OCI-LY1 (cell line): Measurements from ENCODE around the gene PFKP.

ENCODE experiments used
- H2AFZ ChIP-seq: fragments of 200-600 bp; sonication (generic), shearing (Covaris generic); 2 replicates; pipeline ENCODE4 v1.6.0; 2014; ENCODE audit warnings: antibody characterized with exemption, mild to moderate bottlenecking, low read length
- H3F3A ChIP-seq: fragments of 200-600 bp; sonication (generic), shearing (Covaris generic); 2 replicates; pipeline ENCODE4 v1.6.0; 2014; ENCODE audit warnings: mild to moderate bottlenecking, antibody characterized with exemption, low read length, moderate library complexity; ENCODE audit not compliant: insufficient read depth
- H3K27ac ChIP-seq: fragments of 200-600 bp; sonication (generic); 2 replicates; pipeline ENCODE4 v1.5.1; 2014; ENCODE audit warnings: low read length, mixed run types, mild to moderate bottlenecking, low read depth; ENCODE audit not compliant: poor library complexity, severe bottlenecking
- H3K27me3 ChIP-seq: fragments of 200-600 bp; sonication (generic); 2 replicates; pipeline ENCODE4 v1.6.0; 2014; ENCODE audit warnings: antibody characterized with exemption, mild to moderate bottlenecking, low read length, moderate library complexity; ENCODE audit not compliant: insufficient read depth
- H3K36me3 ChIP-seq: fragments of 200-600 bp; sonication (generic); 2 replicates; pipeline ENCODE4 v1.6.1; 2014; ENCODE audit warnings: mild to moderate bottlenecking, antibody characterized with exemption, low read length, moderate library complexity, mixed read lengths; ENCODE audit not compliant: insufficient read depth
- H3K4me1 ChIP-seq: fragments of 200-600 bp; sonication (generic); 2 replicates; pipeline ENCODE4 v1.5.1; 2014; ENCODE audit warnings: mild to moderate bottlenecking, low read length, moderate library complexity; ENCODE audit not compliant: insufficient read depth, severe bottlenecking
- H3K4me2 ChIP-seq: fragments of 200-600 bp; sonication (generic), shearing (Covaris generic); 2 replicates; pipeline ENCODE4 v1.6.1; 2014; ENCODE audit warnings: low read length
- H3K4me3 ChIP-seq: fragments of 200-600 bp; sonication (generic); 2 replicates; pipeline ENCODE4 v1.5.1; 2014; ENCODE audit warnings: low read length, low read depth, mild to moderate bottlenecking, mixed read lengths; ENCODE audit not compliant: poor library complexity, severe bottlenecking
- H3K79me2 ChIP-seq: fragments of 200-600 bp; shearing (Covaris generic); 2 replicates; pipeline ENCODE4 v1.6.1; 2016; ENCODE audit warnings: mixed run types, low read length, mixed read lengths; ENCODE audit not compliant: insufficient read depth
- H3K9ac ChIP-seq: fragments of 200-600 bp; sonication (generic), shearing (Covaris generic); 2 replicates; pipeline ENCODE4 v1.6.1; 2014; ENCODE audit warnings: mild to moderate bottlenecking, low read length, mixed read lengths
- H3K9me2 ChIP-seq: fragments of 200-600 bp; sonication (generic), shearing (Covaris generic); 2 replicates; pipeline ENCODE4 v1.6.1; 2014; ENCODE audit warnings: low read depth, mild to moderate bottlenecking, low read length, mixed read lengths
- H3K9me3 ChIP-seq: fragments of 200-600 bp; shearing (Covaris generic); 2 replicates; pipeline ENCODE4 v1.6.1; 2014; ENCODE audit warnings: low read length, mixed read lengths
- H4K20me1 ChIP-seq: fragments of 200-600 bp; sonication (generic), shearing (Covaris generic); 2 replicates; pipeline ENCODE4 v1.6.0; 2016; ENCODE audit warnings: mild to moderate bottlenecking, low read length; ENCODE audit not compliant: insufficient read depth
- CTCF ChIP-seq: fragments of 200-600 bp; sonication (generic), shearing (Covaris generic); IDR thresholded peaks from 2 replicates; pipeline ENCODE4 v1.5.1; 2017; ENCODE audit warnings: mild to moderate bottlenecking, antibody characterized with exemption, low read length, moderate library complexity, mixed read lengths
- EZH2 ChIP-seq: fragments of 200-600 bp; sonication (generic), shearing (Covaris generic); IDR thresholded peaks from 2 replicates; pipeline ENCODE4 v1.8.0; 2017; ENCODE audit warnings: borderline replicate concordance, mixed run types, mild to moderate bottlenecking, antibody characterized with exemption, low read length, moderate library complexity, mixed read lengths

PFKP gene

GRCh38 chr10:3106928-3107425 is 39.6 kb downstream of the PFKP start:
- Histone ChIP-seq H3K79me2 (no peaks in the 10 kb centered on the region), H3K27ac (no peak overlapping the region), H3K4me1 (peaks cover 17% of the 10 kb centered on the region), H2AFZ (no peak overlapping the region), H3K9me2 (no peaks in the 10 kb centered on the region), H3K4me3 (no peak overlapping the region), H3K9me3 (no peaks in the 10 kb centered on the region), H3K9ac (no peak overlapping the region), H3F3A (no peaks in the 10 kb centered on the region), H3K4me2 (no peak overlapping the region), H4K20me1 (no peaks in the 10 kb centered on the region), H3K36me3 (peaks cover 84% of the 10 kb centered on the region), H3K27me3 (no peaks in the 10 kb centered on the region)
- TF ChIP-seq CTCF = no peak
- TF ChIP-seq EZH2 = no peak

GRCh38 chr10:3107426-3107961 is 40.1 kb downstream of the PFKP start:
- no peak overlapping the region for H2AFZ ChIP-seq
- H3K79me2 ChIP-seq = no peaks in the 10 kb centered on the region
- H3K4me1 ChIP-seq = peaks cover 19% of the 10 kb centered on the region
- no peaks in the 10 kb centered on the region for H3K9me2 ChIP-seq
- H3K36me3 ChIP-seq = peaks cover 89% of the 10 kb centered on the region
- no peak overlapping the region for H3K27ac ChIP-seq
- no peaks in the 10 kb centered on the region for H4K20me1 ChIP-seq
- TF ChIP-seq EZH2 (no peak), CTCF (no peak)
- H3K4me3 ChIP-seq = no peak overlapping the region
- no peaks in the 10 kb centered on the region for H3F3A ChIP-seq
- H3K9me3 ChIP-seq = no peaks in the 10 kb centered on the region
- no peak overlapping the region for H3K9ac ChIP-seq
- no peak overlapping the region for H3K4me2 ChIP-seq
- no peaks in the 10 kb centered on the region for H3K27me3 ChIP-seq

GRCh38 chr10:3108033-3108432 is 40.7 kb downstream of the PFKP start:
- Histone ChIP-seq H3K36me3 (peaks cover 89% of the 10 kb centered on the region), H3K9me3 (no peaks in the 10 kb centered on the region), H2AFZ (no peak overlapping the region), H3F3A (no peaks in the 10 kb centered on the region), H3K4me2 (no peak overlapping the region), H3K79me2 (no peaks in the 10 kb centered on the region), H3K9me2 (no peaks in the 10 kb centered on the region), H3K4me3 (no peak overlapping the region), H3K4me1 (peaks cover 19% of the 10 kb centered on the region), H3K27me3 (no peaks in the 10 kb centered on the region), H3K9ac (no peak overlapping the region), H3K27ac (no peak overlapping the region), H4K20me1 (no peaks in the 10 kb centered on the region)
- TF ChIP-seq CTCF = no peak
- no peak for TF ChIP-seq EZH2
